K562 (cell line): ENCODE measurements around the gene SETSIP. TPM values are rescaled to one million over a fixed set of nuclear protein-coding genes. Genes with fewer than 3 reads are reported as not detected.

Source experiments
- ATAC-seq: fragments of 200-7000 bp; cut with Tn5 transposase; 3 replicates; pipeline ENCODE4 v1.9.1; 2020; ENCODE audit warnings: moderate library complexity
- BruUV-seq: library from RNA; stranded (reverse); fragments of 400-500 nt; replicated peaks from 2 replicates; lab custom pipeline; 2021; lab: Mats Ljungman, UMichigan
- CTCF ChIA-PET: fragments of 300-600 bp; formaldehyde crosslinking; extraction: SDS; loops from one replicate; lab custom pipeline; 2021; ENCODE audit warnings: low intra/inter-chr PET ratio; lab: Yijun Ruan, JAX
- POLR2A ChIA-PET: fragments of 300-600, 350-650 bp; sonication (Branson Sonifier 250); formaldehyde crosslinking; extraction: SDS; loops from one replicate; lab custom pipeline; 2021; ENCODE audit warnings: antibody characterized with exemption, inconsistent platforms; lab: Yijun Ruan, JAX
- DNase-seq, 4 experiments: peaks; one replicate each; pipeline versions ENCODE4 v3.0.0 to v3.0.0-alpha.2; 2011 to 2018; ENCODE audit warnings: low spot score in 3 of 4, mixed read lengths in 3 of 4; ENCODE audit errors: extremely low read depth in 1 of 4
- FAIRE-seq: peaks from 2 replicates; lab custom pipeline; 2011; peaks lifted over from hg19 to GRCh38; lab: Jason Lieb, UNC
- H2AFZ ChIP-seq: 2 replicates; pipeline ENCODE4 v1.6.0; 2011; ENCODE audit warnings: low read depth, low read length, control low read depth, inconsistent platforms
- H3K27ac ChIP-seq: fragments of 200-600 bp; 3 replicates; pipeline ENCODE4 v1.8.0; 2011; ENCODE audit warnings: low read depth, mild to moderate bottlenecking, control low read depth, inconsistent platforms, low read length, moderate library complexity, mixed read lengths; ENCODE audit errors: extremely low read depth
- H3K27me3 ChIP-seq, 2 experiments: fragments of 300-600 bp in 1 of 2; 2 replicates in 1 of 2; 3 replicates in 1 of 2; pipeline versions ENCODE4 v1.6.0 to v1.8.0; 2011; ENCODE audit warnings: inconsistent platforms in 2 of 2, low read length in 2 of 2, mild to moderate bottlenecking in 1 of 2, mixed read lengths in 1 of 2, moderate library complexity in 1 of 2; ENCODE audit not compliant: control insufficient read depth in 2 of 2, insufficient read depth in 2 of 2
- H3K36me3 ChIP-seq: fragments of 300-600 bp; 3 replicates; pipeline ENCODE4 v1.8.0; 2011; ENCODE audit warnings: mild to moderate bottlenecking, low read length, inconsistent platforms; ENCODE audit not compliant: control insufficient read depth, insufficient read depth
- H3K4me1 ChIP-seq, 2 experiments: fragments of 200-600 bp in 1 of 2; replicated peaks in 1 of 2; 2 replicates in 1 of 2; 3 replicates in 1 of 2; pipeline versions ENCODE4 v1.5.1 to v1.8.0; 2011; ENCODE audit warnings: inconsistent platforms in 2 of 2, low read length in 2 of 2, mild to moderate bottlenecking in 1 of 2, mixed read lengths in 1 of 2, moderate library complexity in 1 of 2; ENCODE audit not compliant: control insufficient read depth in 2 of 2, insufficient read depth in 2 of 2
- H3K4me2 ChIP-seq: 2 replicates; pipeline ENCODE4 v1.6.1; 2011; ENCODE audit warnings: low read length, control low read depth, inconsistent platforms, mixed read lengths; ENCODE audit not compliant: insufficient read depth
- H3K4me3 ChIP-seq: fragments of 200-600 bp; sonication (generic), shearing (Covaris generic); 2 replicates; pipeline ENCODE4 v1.5.1; 2016; ENCODE audit warnings: control low read depth, inconsistent platforms
- H3K79me2 ChIP-seq: fragments of 200-600 bp; 3 replicates; pipeline ENCODE4 v1.8.0; 2011; ENCODE audit warnings: low read length, inconsistent platforms; ENCODE audit not compliant: control insufficient read depth, insufficient read depth
- H3K9ac ChIP-seq, 2 experiments: 2 replicates each; pipeline versions ENCODE4 v1.6.0 to v1.6.1; 2011; ENCODE audit warnings: low read depth in 2 of 2, low read length in 2 of 2, control low read depth in 1 of 2, inconsistent platforms in 1 of 2, mild to moderate bottlenecking in 1 of 2, mixed read lengths in 1 of 2; ENCODE audit not compliant: insufficient read depth in 1 of 2
- H3K9me1 ChIP-seq: one replicate; pipeline ENCODE4 v1.6.0; 2011; ENCODE audit warnings: inconsistent platforms, mild to moderate bottlenecking, low read length, moderate library complexity; ENCODE audit not compliant: control insufficient read depth, insufficient read depth
- H3K9me3 ChIP-seq: replicated peaks from 2 replicates; pipeline ENCODE4 v1.5.1; 2011; ENCODE audit warnings: low read depth, low read length, inconsistent platforms; ENCODE audit not compliant: control insufficient read depth, insufficient read depth
- H4K20me1 ChIP-seq: replicated peaks from 2 replicates; pipeline ENCODE4 v1.6.1; 2011; ENCODE audit warnings: low read length, inconsistent platforms, mixed read lengths; ENCODE audit not compliant: control insufficient read depth, insufficient read depth
- EZH2 ChIP-seq: IDR thresholded peaks from 2 replicates; pipeline ENCODE4 v1.6.1; 2012; ENCODE audit warnings: low read depth, mild to moderate bottlenecking, inconsistent platforms, low read length, borderline replicate concordance
- FOXK1 ChIP-seq: sonication (generic); formaldehyde crosslinking; IDR thresholded peaks from 2 replicates; pipeline ENCODE4 v1.8.0; 2022; ENCODE audit warnings: missing genetic modification reagents, mild to moderate bottlenecking, borderline replicate concordance
- GABPB2 ChIP-seq: fragments of 250-450 bp; sonication (Bioruptor Pico); conservative IDR thresholded peaks from 2 replicates; pipeline ENCODE4 v1.5.1; 2021; ENCODE audit warnings: mild to moderate bottlenecking
- KLF6 ChIP-seq: fragments of 250-450 bp; sonication (Bioruptor Pico); IDR thresholded peaks from 2 replicates; pipeline ENCODE4 v1.4.0; 2020; ENCODE audit warnings: mild to moderate bottlenecking, moderate library complexity, borderline replicate concordance
- SETDB1 ChIP-seq: IDR thresholded peaks from one replicate; pipeline ENCODE4 v1.6.1; 2012; ENCODE audit warnings: low read length, control low read depth, inconsistent platforms
- SRSF3 ChIP-seq: fragments of 200-400 bp; formaldehyde crosslinking; IDR thresholded peaks from 2 replicates; pipeline ENCODE4 v1.6.1; 2016; ENCODE audit warnings: mild to moderate bottlenecking, low read length, moderate library complexity; ENCODE audit not compliant: insufficient read depth
- ZNF764 ChIP-seq: fragments of 250-450 bp; sonication (Bioruptor Pico); IDR thresholded peaks from 2 replicates; pipeline ENCODE4 v1.4.0; 2020; ENCODE audit warnings: low read depth, mild to moderate bottlenecking, moderate library complexity
- WGBS: fragments of 100-300 bp; shearing (Covaris generic); methylation state at CpG from one replicate; pipeline ENCODE4 v1.1.6; 2016; ENCODE audit warnings: low coverage, mixed read lengths; ENCODE audit not compliant: insufficient coverage; ENCODE audit errors: missing lambda C conversion rate; 5-methylcytosine and 5-hydroxymethylcytosine counted together
- in situ Hi-C: fragments of 300-500 bp; cut with MboI; formaldehyde crosslinking; loops from 4 replicates; pipeline ENCODE4 v1.15.0; 2018; ENCODE audit warnings: inconsistent platforms, mixed read lengths
- intact Hi-C: fragments of 100-400 bp; cut with micrococcal nuclease; formaldehyde crosslinking; loops from 2 replicates; pipeline ENCODE4 v1.14.2; 2022
- polyA plus RNA-seq, 8 experiments: library from polyadenylated mRNA; depleted of rRNA in 4 of 8; stranded (reverse) in 5 of 8; unstranded in 3 of 8; fragments of >200 nt; fragmentation: Nextera tagmentation in 2 of 8; fragmentation: Illumina TruSeq in 1 of 8; extraction: Ambion mirVana in 2 of 8; extraction: Trizol in 1 of 8; gene quantifications; 2 replicates each; pipeline versions ENCODE4 v1.2.1 to v1.2.3, GENCODE V29; 2011 to 2014; ENCODE audit warnings: inconsistent platforms in 1 of 8, missing spikeins in 1 of 8
- total RNA-seq, 7 experiments: library from RNA; depleted of rRNA in 6 of 7; stranded (reverse); fragments of >200 nt in 6 of 7; fragmentation: Illumina TruSeq in 2 of 7; extraction: Trizol in 2 of 7; gene quantifications; 2 replicates each; pipeline versions ENCODE4 v1.2.1 to v1.2.3, GENCODE V29; 2011 to 2021; ENCODE audit warnings: low replicate concordance in 1 of 7
- TF ChIP-seq, protein P1 (sequence below): fragments of 450-650 bp; formaldehyde crosslinking; IDR thresholded peaks from 2 replicates; pipeline ENCODE4 v1.4.0; 2022; ENCODE audit warnings: missing genetic modification characterization
- TF ChIP-seq, protein P2 (sequence below): fragments of 450-650 bp; IDR thresholded peaks from 2 replicates; pipeline ENCODE4 v1.6.1; 2016

SETSIP gene
- total and polyA plus RNA-seq, 9 of the 15 experiments (the other 6 are each of a cell fraction or from before 2014, with no cell fraction given) = 0.22 to 0.43 TPM; not detected in 7

DNA sequence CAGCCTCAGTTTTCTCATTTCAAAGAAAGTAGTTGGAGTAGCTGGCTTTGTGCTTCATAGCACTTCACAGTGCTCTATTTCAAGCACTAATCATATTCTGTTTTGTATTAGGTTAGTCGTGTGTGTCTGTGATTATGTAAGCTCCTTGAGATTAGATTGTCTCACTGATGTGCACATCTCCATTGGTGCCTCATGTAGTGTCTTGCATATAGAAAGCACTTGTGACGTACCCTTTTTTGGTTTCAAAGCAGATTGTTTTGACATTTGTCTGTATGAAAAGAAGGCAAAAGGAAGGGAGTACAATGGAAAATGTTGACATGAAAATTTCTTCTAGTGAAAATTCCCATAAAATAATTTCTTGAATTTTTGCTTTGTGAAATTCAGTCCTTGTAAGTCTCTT lies 18.9 kb upstream of the SETSIP start:
- FAIRE-seq = no peak
- H3K9ac ChIP-seq = no peak overlapping the region
- TF ChIP-seq FOXK1 (CRISPR knock-in tag) (no peak), KLF6 (CRISPR knock-in tag) (no peak), GABPB2 (CRISPR knock-in tag) (no peak), EZH2 (no peak), ZNF764 (CRISPR knock-in tag) (no peak), SETDB1 (no peak), SRSF3 (no peak)
- TF ChIP-seq, protein P1, sequence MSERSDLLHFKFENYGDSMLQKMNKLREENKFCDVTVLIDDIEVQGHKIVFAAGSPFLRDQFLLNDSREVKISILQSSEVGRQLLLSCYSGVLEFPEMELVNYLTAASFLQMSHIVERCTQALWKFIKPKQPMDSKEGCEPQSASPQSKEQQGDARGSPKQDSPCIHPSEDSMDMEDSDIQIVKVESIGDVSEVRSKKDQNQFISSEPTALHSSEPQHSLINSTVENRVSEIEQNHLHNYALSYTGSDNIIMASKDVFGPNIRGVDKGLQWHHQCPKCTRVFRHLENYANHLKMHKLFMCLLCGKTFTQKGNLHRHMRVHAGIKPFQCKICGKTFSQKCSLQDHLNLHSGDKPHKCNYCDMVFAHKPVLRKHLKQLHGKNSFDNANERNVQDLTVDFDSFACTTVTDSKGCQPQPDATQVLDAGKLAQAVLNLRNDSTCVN (CRISPR knock-in tag) = no peak
- TF ChIP-seq, protein P2, sequence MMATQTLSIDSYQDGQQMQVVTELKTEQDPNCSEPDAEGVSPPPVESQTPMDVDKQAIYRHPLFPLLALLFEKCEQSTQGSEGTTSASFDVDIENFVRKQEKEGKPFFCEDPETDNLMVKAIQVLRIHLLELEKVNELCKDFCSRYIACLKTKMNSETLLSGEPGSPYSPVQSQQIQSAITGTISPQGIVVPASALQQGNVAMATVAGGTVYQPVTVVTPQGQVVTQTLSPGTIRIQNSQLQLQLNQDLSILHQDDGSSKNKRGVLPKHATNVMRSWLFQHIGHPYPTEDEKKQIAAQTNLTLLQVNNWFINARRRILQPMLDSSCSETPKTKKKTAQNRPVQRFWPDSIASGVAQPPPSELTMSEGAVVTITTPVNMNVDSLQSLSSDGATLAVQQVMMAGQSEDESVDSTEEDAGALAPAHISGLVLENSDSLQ = no peak
- TF ChIP-seq, all 486 proteins: peak for 0
- no peaks in the 10 kb centered on the region for H3K36me3 ChIP-seq
- no peak overlapping the region for H2AFZ ChIP-seq
- in situ Hi-C loops (no loop called here), intact Hi-C loops (no loop called here)
- ChIA-PET CTCF (no interaction called here), POLR2A (no interaction called here)
- no peaks in the 10 kb centered on the region for H3K4me1 ChIP-seq
- no peak for ATAC-seq
- H3K4me2 ChIP-seq = no peak overlapping the region
- BruUV-seq = no TSS peak
- H3K79me2 ChIP-seq = no peaks in the 10 kb centered on the region
- 24% methylated on average over 2 of the region's 2 CpGs for WGBS
- no peaks in the 10 kb centered on the region for H3K27me3 ChIP-seq
- H3K9me1 ChIP-seq = no peaks in the 10 kb centered on the region
- H4K20me1 ChIP-seq = no peaks in the 10 kb centered on the region
- H3K9me3 ChIP-seq = no peaks in the 10 kb centered on the region
- DNase-seq = no peak
- no peak overlapping the region for H3K27ac ChIP-seq
- no peak overlapping the region for H3K4me3 ChIP-seq
